GM18873 (cell line): ENCODE measurements around the gene ARHGEF3.
"Not testable (repeated sequence)": the region's sequence is repeated elsewhere in the genome, so short reads cannot be mapped to it uniquely, and the experiment has no call there.

ENCODE experiments used
- ATAC-seq: cut with Tn5 transposase; IDR thresholded peaks from one replicate; pipeline ENCODE4 v1.9.1; 2021; ENCODE audit warnings: mild to moderate bottlenecking, moderate library complexity, moderate number of reproducible peaks; ENCODE audit not compliant: unreplicated experiment, low FRiP score

Gene ARHGEF3

GRCh38 chr3:56775838-56776555 lies 25.8 kb downstream of the ARHGEF3 start:
- ATAC-seq = no peak

- no peak for ATAC-seq
Measured at GRCh38 chr3:56775445-56775837, 26.3 kb downstream of the ARHGEF3 start.

GRCh38 chr3:56773986-56774385 lies 27.8 kb downstream of the ARHGEF3 start:
- no peak for ATAC-seq

GRCh38 chr3:56772952-56773938 lies 28.5 kb downstream of the ARHGEF3 start:
- no peak for ATAC-seq

GRCh38 chr3:56771376-56771775 lies 30.4 kb downstream of the ARHGEF3 start:
- ATAC-seq = no peak

- ATAC-seq = no peak
Measured at GRCh38 chr3:56769116-56769707, 32.5 kb downstream of the ARHGEF3 start.

GRCh38 chr3:56764904-56765547 lies 36.7 kb downstream of the ARHGEF3 start:
- no peak for ATAC-seq

- no peak for ATAC-seq
Measured at GRCh38 chr3:56764184-56764583, 37.6 kb downstream of the ARHGEF3 start.

- no peak for ATAC-seq
Measured at GRCh38 chr3:56763233-56763632, 38.5 kb downstream of the ARHGEF3 start.

GRCh38 chr3:56762718-56763117 lies 39.0 kb downstream of the ARHGEF3 start:
- no peak for ATAC-seq

- ATAC-seq = no peak
Measured at GRCh38 chr3:56761887-56762651, 39.7 kb downstream of the ARHGEF3 start.

GRCh38 chr3:56761023-56761422 lies 40.7 kb downstream of the ARHGEF3 start:
- ATAC-seq = no peak

GRCh38 chr3:56759532-56759931 lies 42.2 kb downstream of the ARHGEF3 start:
- ATAC-seq = no peak

- ATAC-seq = peak; percentile 72
Measured at GRCh38 chr3:56758539-56758981, 43.2 kb downstream of the ARHGEF3 start.

GRCh38 chr3:56758042-56758441 lies 43.7 kb downstream of the ARHGEF3 start:
- not testable (repeated sequence) for ATAC-seq

GRCh38 chr3:56754741-56755417 lies 46.9 kb downstream of the ARHGEF3 start:
- no peak for ATAC-seq

- ATAC-seq = peak; percentile 87
Measured at GRCh38 chr3:56753206-56753820, 48.4 kb downstream of the ARHGEF3 start.

GRCh38 chr3:56751056-56751707 lies 50.6 kb downstream of the ARHGEF3 start:
- no peak for ATAC-seq
